Retinal pigment epithelial cell (primary cell): ENCODE data around the gene ANKLE1.

ENCODE experiments used
- DNase-seq: peaks from one replicate; pipeline ENCODE4 v3.0.0-alpha.2; 2010; ENCODE audit warnings: low read depth
- H3K4me3 ChIP-seq: 2 replicates; pipeline ENCODE4 v1.5.1; 2011; ENCODE audit warnings: mild to moderate bottlenecking, low read length, control low read depth, moderate library complexity
- CTCF ChIP-seq: conservative IDR thresholded peaks from 2 replicates; pipeline ENCODE4 v1.5.1; 2011; ENCODE audit warnings: low read depth, low read length, control low read depth, inconsistent platforms

The ANKLE1 gene

DNA sequence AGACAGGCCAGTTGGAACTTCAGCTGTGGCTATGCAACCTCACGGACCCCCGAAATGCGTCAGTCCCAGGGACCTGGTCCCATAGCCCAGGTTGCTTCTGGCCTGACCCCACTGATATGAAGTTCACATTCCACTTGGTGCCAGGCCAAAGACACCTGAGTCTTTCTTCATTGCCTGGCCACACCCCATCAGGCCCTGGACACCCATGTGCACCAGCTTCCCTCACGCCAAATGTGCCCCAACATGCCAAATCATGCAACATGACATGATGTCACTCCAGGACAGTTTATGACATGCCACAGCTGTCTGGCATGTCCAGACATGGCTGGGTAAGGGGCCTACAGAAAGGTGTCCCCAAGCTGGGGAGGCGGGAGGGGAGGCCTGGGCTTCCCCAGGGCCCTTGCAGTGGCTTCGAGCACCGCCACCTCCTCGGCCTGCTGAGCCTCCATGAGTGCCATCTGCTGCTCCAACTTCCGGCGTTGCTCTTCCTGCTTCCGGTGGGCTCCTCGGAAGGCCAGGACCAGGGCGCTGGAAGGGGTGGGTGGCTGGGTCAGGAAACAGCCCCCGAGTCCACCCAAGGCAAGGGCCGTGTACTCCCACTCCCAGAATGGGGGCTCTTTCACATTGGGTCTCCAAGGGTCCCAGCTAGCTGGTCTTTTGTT is 31.7 kb upstream of the ANKLE1 start:
- no peak for DNase-seq
- H3K4me3 ChIP-seq = no peak overlapping the region
- no peak for TF ChIP-seq CTCF

- no peak for DNase-seq
- TF ChIP-seq CTCF = no peak
- H3K4me3 ChIP-seq = no peak overlapping the region
Observed at GRCh38 chr19:17254636-17255035, 27.1 kb upstream of the ANKLE1 start.

GRCh38 chr19:17255150-17255621 is 26.5 kb upstream of the ANKLE1 start:
- TF ChIP-seq CTCF = no peak
- H3K4me3 ChIP-seq = no peak overlapping the region
- no peak for DNase-seq

GRCh38 chr19:17256130-17256529 is 25.6 kb upstream of the ANKLE1 start:
- DNase-seq = no peak
- no peak overlapping the region for H3K4me3 ChIP-seq
- no peak for TF ChIP-seq CTCF

- no peak overlapping the region for H3K4me3 ChIP-seq
- DNase-seq = no peak
- no peak for TF ChIP-seq CTCF
Observed at GRCh38 chr19:17259118-17259780, 22.5 kb upstream of the ANKLE1 start.

GRCh38 chr19:17259934-17260333 is 21.8 kb upstream of the ANKLE1 start:
- no peak for TF ChIP-seq CTCF
- no peak overlapping the region for H3K4me3 ChIP-seq
- DNase-seq = no peak

DNA sequence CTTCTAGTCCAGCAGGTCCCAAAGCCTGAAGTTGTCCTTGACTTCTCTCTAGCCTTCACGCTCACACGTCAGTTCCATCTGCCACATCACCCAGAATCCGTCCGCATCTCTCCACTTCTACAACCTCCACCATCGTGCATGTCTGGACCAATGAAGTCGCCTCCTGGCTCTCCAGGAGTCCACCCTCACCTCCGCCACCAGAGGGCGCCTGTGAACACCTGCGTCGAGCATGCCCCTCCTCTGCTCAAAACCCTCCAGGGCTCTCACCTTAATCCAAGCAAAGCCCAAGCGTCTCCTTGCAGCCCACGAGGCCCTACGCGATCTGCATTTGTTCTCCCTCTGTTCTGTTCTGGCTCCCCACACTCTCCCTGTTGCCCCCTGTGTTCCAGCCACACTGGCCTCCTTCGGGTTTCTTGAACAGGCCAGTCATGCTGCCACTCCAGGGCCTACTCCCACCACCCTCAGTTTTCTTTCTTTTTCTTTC is 20.8 kb upstream of the ANKLE1 start:
- peak; percentile 84 for TF ChIP-seq CTCF
- no peak for DNase-seq
- no peak overlapping the region for H3K4me3 ChIP-seq
